ENCODE results near the gene HEBP2. TPM values are rescaled to one million over a fixed set of nuclear protein-coding genes. Genes with fewer than 3 reads are reported as not detected.

Gene HEBP2
- total and polyA plus RNA-seq, 2 donors (not counting 3 experiments of a cell fraction or from before 2014, with no cell fraction given) = 22.5 to 75.3 TPM

- no peak overlapping the region for H3K4me2 ChIP-seq (ENCODE audit: insufficient read depth, low read length)
- dilution Hi-C loops (cut with MboI; ENCODE audit: extremely low pct_ligation_motif_present, low sequenced_read_pairs) (no loop called here), intact Hi-C loops (cut with micrococcal nuclease) (no loop called here)
- H3K9me3 ChIP-seq (replicated peaks; ENCODE audit: control insufficient read depth, insufficient read depth, low read length) = no peaks in the 10 kb centered on the region
- H3K4me3 ChIP-seq (replicated peaks in 1 of 3; ENCODE audit: insufficient read depth in 1 of 3, low read depth in 1 of 3, low read length in 3 of 3) = no peak overlapping the region
- TF ChIP-seq GATA2 (IDR thresholded peaks at IDR 0.05; ENCODE audit: insufficient read depth, insufficient read length, low read depth, low read length) = no peak
- TF ChIP-seq FOS (IDR thresholded peaks at IDR 0.05; ENCODE audit: borderline replicate concordance, insufficient read depth, low read length) = no peak
- TF ChIP-seq CTCF (IDR thresholded peaks at IDR 0.05; ENCODE audit: extremely low read depth in 1 of 2, insufficient read depth in 1 of 2, low read depth in 1 of 2, low read length in 2 of 2) = no peak
- no peak for TF ChIP-seq JUN (IDR thresholded peaks at IDR 0.05; ENCODE audit: borderline replicate concordance, insufficient read depth, insufficient read length, low read depth)
- no peak for TF ChIP-seq POLR2AphosphoS5 (IDR thresholded peaks at IDR 0.05; ENCODE audit: insufficient read depth, low read depth, low read length)
- TF ChIP-seq EZH2 (IDR thresholded peaks at IDR 0.05; ENCODE audit: borderline replicate concordance, low read depth, low read length, severe bottlenecking) = no peak
- TF ChIP-seq POLR2A (IDR thresholded peaks at IDR 0.05; ENCODE audit: low read depth, low read length) = no peak
- no peak for TF ChIP-seq MYC (IDR thresholded peaks at IDR 0.05; ENCODE audit: low read depth, low read length)
- TF ChIP-seq MAX (IDR thresholded peaks at IDR 0.05; ENCODE audit: insufficient read depth, insufficient read length) = no peak
- H3K9me1 ChIP-seq (replicated peaks; ENCODE audit: control insufficient read depth, extremely low read depth, insufficient read depth, low read length) = no peaks in the 10 kb centered on the region
- no TSS peak for BruUV-seq (replicated peaks)
- no peak overlapping the region for H3K9ac ChIP-seq (replicated peaks; ENCODE audit: extremely low read depth, insufficient read depth, low read length)
- POLR2A ChIA-PET = no interaction called here
- H3K4me1 ChIP-seq (ENCODE audit: control insufficient read depth, extremely low read depth, insufficient read depth, low read length) = peaks cover 20% of the 10 kb centered on the region
- no peak overlapping the region for H2AFZ ChIP-seq (ENCODE audit: low read depth, low read length)
- no peak overlapping the region for H3K27ac ChIP-seq (ENCODE audit: insufficient read depth, low read depth, low read length)
- H3K79me2 ChIP-seq (ENCODE audit: control insufficient read depth, insufficient read depth, low read length) = no peaks in the 10 kb centered on the region
- peaks cover 5% of the 10 kb centered on the region in 2 experiments for H3K36me3 ChIP-seq (ENCODE audit: control insufficient read depth in 2 of 2, extremely low read depth in 1 of 2, insufficient read depth in 2 of 2, low read length in 2 of 2)
- H3K27me3 ChIP-seq (ENCODE audit: control insufficient read depth in 2 of 2, insufficient read depth in 2 of 2, low read length in 2 of 2) = no peaks in the 10 kb centered on the region
- CTCF ChIA-PET = interaction anchor here (1.6 kb wide), 1 partner anchor 299 kb away, joined by 4 read pairs; no protein-coding TSS in a partner anchor
- FAIRE-seq (no peak), DNase-seq (ENCODE audit: low read depth, low spot score) (no peak)
- H4K20me1 ChIP-seq (replicated peaks; ENCODE audit: control insufficient read depth, extremely low read depth, insufficient read depth, low read length) = no peaks in the 10 kb centered on the region
These were observed 11.1 kb downstream of the HEBP2 start for GRCh38 chr6:138415125-138415524.

All from endothelial cell of umbilical vein (primary cell).